ENCODE measurements around the gene STARD7. TPM values are rescaled to one million over a fixed set of nuclear protein-coding genes. Genes with fewer than 3 reads are reported as not detected.

STARD7 gene
- total and polyA plus RNA-seq, 2 donors (not counting 3 experiments of a cell fraction or from before 2014, with no cell fraction given), result 61.2 to 132 TPM

DNA sequence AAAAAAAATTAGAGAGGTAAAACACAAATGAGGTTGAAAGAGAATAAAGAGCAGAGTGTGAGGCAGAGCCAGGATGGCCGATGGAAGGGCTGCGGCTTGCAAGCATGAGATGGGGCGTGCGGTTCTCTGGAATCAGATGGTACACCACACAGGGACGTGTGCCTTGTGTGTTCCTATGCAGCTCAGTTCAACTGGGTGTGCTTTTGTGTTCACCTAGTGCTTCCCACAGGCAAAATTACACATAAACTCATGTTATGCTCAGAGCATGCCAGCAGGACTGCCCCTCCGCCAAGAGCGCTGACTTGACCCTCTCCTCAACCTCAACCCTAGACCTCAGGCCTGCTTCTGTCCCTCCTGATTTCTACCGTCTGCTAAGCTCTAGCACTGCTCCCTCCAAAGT is 24.4 kb downstream of the STARD7 start:
- H3K79me2 ChIP-seq (ENCODE audit: control insufficient read depth, insufficient read depth, low read length), result no peaks in the 10 kb centered on the region
- ChIA-PET POLR2A (no interaction called here), CTCF (interaction anchor here (2.0 kb wide), 1 partner anchor 9 kb away, joined by 8 read pairs; no protein-coding TSS in a partner anchor)
- no peaks in the 10 kb centered on the region for H4K20me1 ChIP-seq (replicated peaks; ENCODE audit: control insufficient read depth, extremely low read depth, insufficient read depth, low read length)
- peaks cover 16 to 33% of the 10 kb centered on the region in 2 experiments for H3K36me3 ChIP-seq (ENCODE audit: control insufficient read depth in 2 of 2, extremely low read depth in 1 of 2, insufficient read depth in 2 of 2, low read length in 2 of 2)
- BruUV-seq (replicated peaks), result no TSS peak
- no peak overlapping the region for H3K9ac ChIP-seq (replicated peaks; ENCODE audit: extremely low read depth, insufficient read depth, low read length)
- no peaks in the 10 kb centered on the region for H3K27me3 ChIP-seq (ENCODE audit: control insufficient read depth in 2 of 2, insufficient read depth in 2 of 2, low read length in 2 of 2)
- H3K4me2 ChIP-seq (ENCODE audit: insufficient read depth, low read length), result no peak overlapping the region
- H3K4me1 ChIP-seq (ENCODE audit: control insufficient read depth, extremely low read depth, insufficient read depth, low read length), result no peaks in the 10 kb centered on the region
- no peak for FAIRE-seq
- H3K4me3 ChIP-seq (replicated peaks in 1 of 3; ENCODE audit: insufficient read depth in 1 of 3, low read depth in 1 of 3, low read length in 3 of 3), result no peak overlapping the region
- dilution Hi-C loops (cut with MboI; ENCODE audit: extremely low pct_ligation_motif_present, low sequenced_read_pairs), result no loop called here
- H2AFZ ChIP-seq (ENCODE audit: low read depth, low read length), result no peak overlapping the region
- TF ChIP-seq FOS (IDR thresholded peaks at IDR 0.05; ENCODE audit: borderline replicate concordance, insufficient read depth, low read length) (no peak), MAX (IDR thresholded peaks at IDR 0.05; ENCODE audit: insufficient read depth, insufficient read length) (no peak), JUN (IDR thresholded peaks at IDR 0.05; ENCODE audit: borderline replicate concordance, insufficient read depth, insufficient read length, low read depth) (no peak)
- no peak overlapping the region for H3K27ac ChIP-seq (ENCODE audit: insufficient read depth, low read depth, low read length)
- intact Hi-C loops (cut with micrococcal nuclease), result no loop called here
- DNase-seq (ENCODE audit: low read depth, low spot score), result no peak
- H3K9me3 ChIP-seq (replicated peaks; ENCODE audit: control insufficient read depth, insufficient read depth, low read length), result no peaks in the 10 kb centered on the region
- H3K9me1 ChIP-seq (replicated peaks; ENCODE audit: control insufficient read depth, extremely low read depth, insufficient read depth, low read length), result no peaks in the 10 kb centered on the region

GRCh38 chr2:96181529-96181928 is 27.1 kb downstream of the STARD7 start:
- no peaks in the 10 kb centered on the region for H3K79me2 ChIP-seq (ENCODE audit: control insufficient read depth, insufficient read depth, low read length)
- dilution Hi-C loops (cut with MboI; ENCODE audit: extremely low pct_ligation_motif_present, low sequenced_read_pairs), result no loop called here

More at GRCh38 chr2:96181529-96181928, 27.1 kb downstream of the STARD7 start:
- intact Hi-C loops (cut with micrococcal nuclease), result no loop called here
- H3K27me3 ChIP-seq (ENCODE audit: control insufficient read depth in 2 of 2, insufficient read depth in 2 of 2, low read length in 2 of 2), result no peaks in the 10 kb centered on the region
- H3K36me3 ChIP-seq (ENCODE audit: control insufficient read depth in 2 of 2, extremely low read depth in 1 of 2, insufficient read depth in 2 of 2, low read length in 2 of 2), result peaks cover 13 to 18% of the 10 kb centered on the region in 2 experiments
- no peak overlapping the region for H3K27ac ChIP-seq (ENCODE audit: insufficient read depth, low read depth, low read length)
- BruUV-seq (replicated peaks), result no TSS peak
- no peak overlapping the region for H3K9ac ChIP-seq (replicated peaks; ENCODE audit: extremely low read depth, insufficient read depth, low read length)
- H3K9me3 ChIP-seq (replicated peaks; ENCODE audit: control insufficient read depth, insufficient read depth, low read length), result no peaks in the 10 kb centered on the region
- POLR2A ChIA-PET, result no interaction called here
- no peak for DNase-seq (ENCODE audit: low read depth, low spot score)
- CTCF ChIA-PET, result interaction anchor here (0.7 to 1.5 kb wide), 2 partner anchors 47 to 85 kb away, joined by 3 to 7 read pairs; partner anchors contain the start of genes CIAO1 and TMEM127
- no peaks in the 10 kb centered on the region for H3K9me1 ChIP-seq (replicated peaks; ENCODE audit: control insufficient read depth, extremely low read depth, insufficient read depth, low read length)
- H3K4me1 ChIP-seq (ENCODE audit: control insufficient read depth, extremely low read depth, insufficient read depth, low read length), result no peaks in the 10 kb centered on the region
- H3K4me2 ChIP-seq (ENCODE audit: insufficient read depth, low read length), result no peak overlapping the region
- H3K4me3 ChIP-seq (replicated peaks in 1 of 3; ENCODE audit: insufficient read depth in 1 of 3, low read depth in 1 of 3, low read length in 3 of 3), result no peak overlapping the region
- no peaks in the 10 kb centered on the region for H4K20me1 ChIP-seq (replicated peaks; ENCODE audit: control insufficient read depth, extremely low read depth, insufficient read depth, low read length)
- no peak overlapping the region for H2AFZ ChIP-seq (ENCODE audit: low read depth, low read length)
- TF ChIP-seq FOS (IDR thresholded peaks at IDR 0.05; ENCODE audit: borderline replicate concordance, insufficient read depth, low read length) (no peak), MAX (IDR thresholded peaks at IDR 0.05; ENCODE audit: insufficient read depth, insufficient read length) (no peak), MYC (IDR thresholded peaks at IDR 0.05; ENCODE audit: low read depth, low read length) (no peak), CTCF (IDR thresholded peaks at IDR 0.05; ENCODE audit: extremely low read depth in 1 of 2, insufficient read depth in 1 of 2, low read depth in 1 of 2, low read length in 2 of 2) (no peak), POLR2A (IDR thresholded peaks at IDR 0.05; ENCODE audit: low read depth, low read length) (no peak), GATA2 (IDR thresholded peaks at IDR 0.05; ENCODE audit: insufficient read depth, insufficient read length, low read depth, low read length) (no peak), EZH2 (IDR thresholded peaks at IDR 0.05; ENCODE audit: borderline replicate concordance, low read depth, low read length, severe bottlenecking) (no peak)
- FAIRE-seq, result no peak
